Keratinocyte (primary cell): ENCODE results near the gene ENDOU. TPM values are rescaled to one million over a fixed set of nuclear protein-coding genes. Genes with fewer than 3 reads are reported as not detected.

Source experiments
- DNase-seq: peaks from one replicate; pipeline ENCODE4 v3.0.0-alpha.2; 2011; ENCODE audit warnings: low read depth, missing footprints, low spot score
- FAIRE-seq: peaks from 2 replicates; lab custom pipeline; 2011; peaks lifted over from hg19 to GRCh38; lab: Jason Lieb, UNC
- H2AFZ ChIP-seq: 2 replicates; pipeline ENCODE4 v1.6.0; 2012; ENCODE audit warnings: low read length, control low read depth, inconsistent platforms; ENCODE audit not compliant: control insufficient read depth
- H3K27ac ChIP-seq: 2 replicates; pipeline ENCODE4 v1.5.1; 2011; ENCODE audit warnings: low read length; ENCODE audit not compliant: control insufficient read depth, insufficient read depth
- H3K27me3 ChIP-seq: 3 replicates; pipeline ENCODE4 v1.6.0; 2011; ENCODE audit warnings: low read length; ENCODE audit not compliant: control insufficient read depth, insufficient read depth; ENCODE audit errors: extremely low read depth
- H3K36me3 ChIP-seq, 2 experiments: 2 replicates in 1 of 2; 3 replicates in 1 of 2; pipeline ENCODE4 v1.5.1; 2011; ENCODE audit warnings: low read length in 2 of 2, mild to moderate bottlenecking in 1 of 2; ENCODE audit not compliant: control insufficient read depth in 2 of 2, insufficient read depth in 2 of 2; ENCODE audit errors: extremely low read depth in 1 of 2
- H3K4me1 ChIP-seq: 3 replicates; pipeline ENCODE4 v1.5.1; 2011; ENCODE audit warnings: low read length; ENCODE audit not compliant: control insufficient read depth, insufficient read depth; ENCODE audit errors: extremely low read depth
- H3K4me2 ChIP-seq: 3 replicates; pipeline ENCODE4 v1.6.0; 2011; ENCODE audit warnings: low read depth, low read length; ENCODE audit not compliant: control insufficient read depth, insufficient read depth; ENCODE audit errors: extremely low read depth
- H3K4me3 ChIP-seq, 3 experiments: fragments of 200-600 bp in 1 of 3; sonication (generic) in 1 of 3; 2 replicates in 2 of 3; 3 replicates in 1 of 3; pipeline ENCODE4 v1.5.1; 2011 to 2016; ENCODE audit warnings: low read length in 3 of 3, mild to moderate bottlenecking in 3 of 3, control low read depth in 2 of 3, inconsistent platforms in 1 of 3, low read depth in 1 of 3, mixed read lengths in 1 of 3, mixed run types in 1 of 3, moderate library complexity in 1 of 3; ENCODE audit not compliant: control insufficient read depth in 2 of 3, insufficient read depth in 2 of 3; ENCODE audit errors: extremely low read depth in 1 of 3
- H3K79me2 ChIP-seq: 2 replicates; pipeline ENCODE4 v1.6.0; 2012; ENCODE audit warnings: low read length; ENCODE audit not compliant: control insufficient read depth, insufficient read depth
- H3K9ac ChIP-seq: 3 replicates; pipeline ENCODE4 v1.6.0; 2011; ENCODE audit warnings: low read length; ENCODE audit not compliant: control insufficient read depth, insufficient read depth; ENCODE audit errors: extremely low read depth
- H3K9me1 ChIP-seq: 3 replicates; pipeline ENCODE4 v1.6.0; 2011; ENCODE audit warnings: low read length; ENCODE audit not compliant: control insufficient read depth, insufficient read depth; ENCODE audit errors: extremely low read depth
- H3K9me3 ChIP-seq: 2 replicates; pipeline ENCODE4 v1.5.1; 2012; ENCODE audit warnings: low read depth, low read length; ENCODE audit not compliant: control insufficient read depth
- H4K20me1 ChIP-seq: 3 replicates; pipeline ENCODE4 v1.6.0; 2011; ENCODE audit warnings: low read length; ENCODE audit not compliant: control insufficient read depth, insufficient read depth; ENCODE audit errors: extremely low read depth
- CTCF ChIP-seq, 3 experiments: IDR thresholded peaks in 1 of 3; conservative IDR thresholded peaks in 1 of 3; optimal IDR thresholded peaks in 1 of 3; 2 replicates in 2 of 3; 3 replicates in 1 of 3; pipeline versions ENCODE3 to v1.5.1; 2011; ENCODE audit warnings: low read length in 3 of 3, mild to moderate bottlenecking in 3 of 3, moderate library complexity in 2 of 3, control low read depth in 1 of 3, inconsistent platforms in 1 of 3; ENCODE audit not compliant: insufficient read depth in 2 of 3; ENCODE audit errors: extremely low read depth in 1 of 3
- EZH2 ChIP-seq: IDR thresholded peaks from one replicate; pipeline ENCODE4 v1.6.1; 2012; ENCODE audit warnings: inconsistent platforms, mild to moderate bottlenecking, low read length, moderate library complexity
- dilution Hi-C: fragments of 300-500 bp; cut with MboI; formaldehyde crosslinking; loops from one replicate; pipeline ENCODE4 v1.7.0; 2020; ENCODE audit warnings: low sequenced_read_pairs; ENCODE audit not compliant: extremely low pct_ligation_motif_present
- polyA plus RNA-seq, 5 experiments: library from polyadenylated mRNA; depleted of rRNA in 3 of 5; stranded (reverse) in 3 of 5; stranded (forward) in 1 of 5; unstranded in 1 of 5; fragments of >200 nt; gene quantifications; 1 replicate in 1 of 5; 2 replicates in 3 of 5; 3 replicates in 1 of 5; pipeline versions ENCODE4 v1.2.1 to v1.2.3, GENCODE V29; 2011 to 2012; ENCODE audit warnings: missing spikeins in 2 of 5, low read depth in 1 of 5, low replicate concordance in 1 of 5

The ENDOU gene
- polyA plus RNA-seq, 1 donor (not counting 4 experiments of a cell fraction or from before 2014, with no cell fraction given): 0.33 TPM

GRCh38 chr12:47737936-47738594 is 12.8 kb upstream of the ENDOU start:
- H3K79me2 ChIP-seq: no peaks in the 10 kb centered on the region
- no peak for FAIRE-seq
- no peak overlapping the region for H3K27ac ChIP-seq
- H3K4me2 ChIP-seq: no peak overlapping the region
- dilution Hi-C loops: no loop called here
- H3K9me1 ChIP-seq: no peaks in the 10 kb centered on the region
- H4K20me1 ChIP-seq: no peaks in the 10 kb centered on the region
- H3K4me1 ChIP-seq: peaks cover 6% of the 10 kb centered on the region
- H3K9ac ChIP-seq: no peak overlapping the region
- TF ChIP-seq EZH2 (no peak), CTCF (optimal IDR thresholded peaks at IDR 0.05 in 1 of 3, IDR thresholded peaks at IDR 0.05 in 1 of 3, conservative IDR thresholded peaks at IDR 0.05 in 1 of 3; ENCODE audit: extremely low read depth in 1 of 3, insufficient read depth in 2 of 3, low read length in 3 of 3) (no peak)
- no peaks in the 10 kb centered on the region for H3K9me3 ChIP-seq
- H2AFZ ChIP-seq: no peak overlapping the region
- H3K36me3 ChIP-seq: peaks cover 0 to 5% of the 10 kb centered on the region in 2 experiments
- no peak overlapping the region for H3K4me3 ChIP-seq
- DNase-seq: no peak
- H3K27me3 ChIP-seq: no peaks in the 10 kb centered on the region

GRCh38 chr12:47736877-47737676 is 11.8 kb upstream of the ENDOU start:
- Histone ChIP-seq H3K27me3 (no peaks in the 10 kb centered on the region), H3K9me1 (no peaks in the 10 kb centered on the region), H3K79me2 (no peaks in the 10 kb centered on the region), H3K36me3 (peaks cover 0 to 5% of the 10 kb centered on the region in 2 experiments), H2AFZ (no peak overlapping the region), H3K4me1 (peaks cover 6% of the 10 kb centered on the region), H3K27ac (no peak overlapping the region), H3K4me3 (no peak overlapping the region), H3K9ac (no peak overlapping the region), H3K4me2 (no peak overlapping the region), H3K9me3 (no peaks in the 10 kb centered on the region), H4K20me1 (no peaks in the 10 kb centered on the region)
- dilution Hi-C loops: no loop called here
- DNase-seq: no peak
- no peak for FAIRE-seq
- TF ChIP-seq EZH2 (no peak), CTCF (optimal IDR thresholded peaks at IDR 0.05 in 1 of 3, IDR thresholded peaks at IDR 0.05 in 1 of 3, conservative IDR thresholded peaks at IDR 0.05 in 1 of 3; ENCODE audit: extremely low read depth in 1 of 3, insufficient read depth in 2 of 3, low read length in 3 of 3) (no peak)
